Stimulated activated CD4-positive, alpha-beta T cell treated with anti-CD3 and anti-CD28 coated beads, Interleukin-2, amount 100 ng/mL, for 4 hours (primary cell): ENCODE data around the gene LRRC8B.
"Not testable (repeated sequence)": the region's sequence is repeated elsewhere in the genome, so short reads cannot be mapped to it uniquely, and the experiment has no call there.

Experiments
- DNase-seq: peaks from one replicate; pipeline ENCODE4 v3.0.0-alpha.2; 2020; ENCODE audit warnings: low read depth

The LRRC8B gene

GRCh38 chr1:89584781-89585180 lies 60.2 kb downstream of the LRRC8B start:
- no peak for DNase-seq

- DNase-seq, result no peak
Measured at GRCh38 chr1:89587729-89588161, 63.1 kb downstream of the LRRC8B start.

- DNase-seq, result no peak
Measured at GRCh38 chr1:89588480-89588879, 63.9 kb downstream of the LRRC8B start.

DNA sequence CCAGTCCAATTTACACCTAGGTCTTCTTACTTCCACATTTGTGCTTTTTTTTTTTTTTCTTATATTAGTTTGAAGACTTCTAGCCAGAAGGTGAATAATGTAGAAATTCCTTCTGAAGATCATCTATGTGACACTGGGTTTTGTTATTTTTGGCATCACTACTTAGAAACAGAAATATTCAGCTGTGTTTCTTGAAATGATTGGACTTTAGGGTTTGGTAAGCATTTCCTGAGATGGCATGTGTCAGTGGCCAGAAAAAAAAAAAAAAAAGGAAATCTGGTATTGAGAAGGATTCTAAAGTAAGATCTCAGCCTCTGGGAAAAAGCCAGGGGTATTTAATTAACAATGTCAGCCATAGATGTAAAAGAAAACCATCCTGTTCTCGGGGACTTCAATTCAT lies 64.9 kb downstream of the LRRC8B start:
- DNase-seq, result no peak

GRCh38 chr1:89590341-89591080 lies 65.9 kb downstream of the LRRC8B start:
- DNase-seq, result no peak

GRCh38 chr1:89592861-89593302 lies 68.3 kb downstream of the LRRC8B start:
- not testable (repeated sequence) for DNase-seq

DNA sequence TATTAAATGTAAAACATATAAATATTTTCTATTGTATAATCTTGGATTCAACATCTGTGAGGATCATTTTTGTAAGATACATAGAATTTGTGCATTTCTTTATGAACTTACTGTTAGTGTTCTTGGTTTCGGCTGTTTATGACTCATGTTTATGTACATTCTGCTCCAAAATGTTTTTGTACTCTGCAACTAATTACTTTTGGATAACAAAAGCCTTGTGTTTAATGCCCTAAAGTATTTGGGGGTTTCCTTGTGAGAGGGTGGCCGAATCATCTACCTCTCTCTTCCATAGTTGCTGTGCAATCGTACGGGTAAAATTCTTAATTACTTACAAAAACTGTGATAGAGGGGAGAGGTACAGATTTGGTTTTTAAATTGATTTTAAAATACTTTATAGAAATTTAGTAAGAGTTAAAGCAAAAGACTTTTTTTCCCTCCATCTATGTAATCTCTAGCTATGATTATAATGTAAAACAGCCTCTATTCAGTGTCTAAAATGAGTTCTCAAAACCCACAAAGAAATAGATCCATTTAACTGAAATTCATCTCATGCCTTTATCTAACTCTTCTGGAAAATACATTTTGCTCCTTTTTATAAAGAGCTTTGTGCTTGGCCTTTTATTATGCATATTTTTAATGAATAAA lies 69.6 kb downstream of the LRRC8B start:
- DNase-seq, result no peak

DNA sequence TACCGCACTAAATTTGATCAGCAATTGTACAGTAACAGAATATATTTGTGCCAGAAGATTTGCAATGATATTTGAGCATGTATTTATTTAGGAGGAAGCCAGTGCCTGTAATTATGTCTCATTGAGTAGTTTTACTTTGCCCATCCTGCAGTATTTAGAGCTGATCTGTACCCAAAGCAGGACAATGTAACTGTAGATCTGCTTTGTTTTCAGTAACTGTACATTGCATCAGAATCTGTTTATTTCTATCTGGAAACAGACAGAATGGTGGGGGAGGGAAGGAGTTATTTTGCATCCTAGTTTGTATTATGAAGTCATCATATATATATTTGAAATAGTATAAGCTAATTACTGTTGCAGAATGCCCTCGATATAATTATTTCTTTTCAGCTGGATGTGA lies 72.1 kb downstream of the LRRC8B start:
- DNase-seq, result no peak

DNA sequence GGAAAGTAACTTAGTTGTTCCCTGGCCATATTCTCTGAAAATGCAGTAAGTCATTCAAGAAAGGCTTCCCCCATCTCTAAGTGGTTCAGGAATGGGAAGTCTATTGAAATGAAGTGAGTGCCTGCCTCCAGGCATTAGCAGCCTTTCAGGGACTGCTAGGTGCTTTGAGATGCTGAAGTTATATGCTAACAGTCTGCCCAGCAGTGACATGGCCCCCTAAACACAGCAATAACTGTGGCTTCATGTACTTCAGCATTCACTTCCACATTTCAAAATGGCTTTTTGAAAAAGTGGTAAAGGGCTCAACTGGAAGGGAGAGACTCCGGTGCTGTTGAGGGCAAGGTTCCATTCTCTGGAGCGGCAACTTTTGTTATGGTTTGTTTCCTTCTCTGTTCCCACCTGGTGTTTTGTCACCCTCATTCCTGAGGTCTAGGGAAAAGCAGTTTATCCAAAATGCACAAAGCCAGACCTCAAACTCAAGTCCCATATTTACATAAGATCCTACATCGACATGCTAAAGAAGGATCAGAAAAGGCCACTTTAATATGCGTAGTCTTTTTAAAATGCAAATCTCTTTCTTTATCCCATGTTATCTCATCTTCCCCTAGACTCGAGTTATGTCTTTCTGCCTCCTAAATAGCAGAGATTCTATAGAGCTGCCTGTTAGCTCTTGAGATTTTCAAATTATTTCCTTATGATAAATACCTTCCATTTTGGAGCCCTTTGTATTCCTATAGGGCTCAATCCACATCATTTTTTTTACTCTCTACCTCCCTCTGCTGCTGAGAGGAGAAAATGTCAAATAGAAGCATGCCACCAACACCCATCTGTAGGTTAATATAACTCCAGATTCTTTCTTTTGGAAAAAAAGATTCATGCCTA lies 74.1 kb downstream of the LRRC8B start:
- no peak for DNase-seq

GRCh38 chr1:89599332-89599630 lies 74.7 kb downstream of the LRRC8B start:
- DNase-seq, result no peak

DNA sequence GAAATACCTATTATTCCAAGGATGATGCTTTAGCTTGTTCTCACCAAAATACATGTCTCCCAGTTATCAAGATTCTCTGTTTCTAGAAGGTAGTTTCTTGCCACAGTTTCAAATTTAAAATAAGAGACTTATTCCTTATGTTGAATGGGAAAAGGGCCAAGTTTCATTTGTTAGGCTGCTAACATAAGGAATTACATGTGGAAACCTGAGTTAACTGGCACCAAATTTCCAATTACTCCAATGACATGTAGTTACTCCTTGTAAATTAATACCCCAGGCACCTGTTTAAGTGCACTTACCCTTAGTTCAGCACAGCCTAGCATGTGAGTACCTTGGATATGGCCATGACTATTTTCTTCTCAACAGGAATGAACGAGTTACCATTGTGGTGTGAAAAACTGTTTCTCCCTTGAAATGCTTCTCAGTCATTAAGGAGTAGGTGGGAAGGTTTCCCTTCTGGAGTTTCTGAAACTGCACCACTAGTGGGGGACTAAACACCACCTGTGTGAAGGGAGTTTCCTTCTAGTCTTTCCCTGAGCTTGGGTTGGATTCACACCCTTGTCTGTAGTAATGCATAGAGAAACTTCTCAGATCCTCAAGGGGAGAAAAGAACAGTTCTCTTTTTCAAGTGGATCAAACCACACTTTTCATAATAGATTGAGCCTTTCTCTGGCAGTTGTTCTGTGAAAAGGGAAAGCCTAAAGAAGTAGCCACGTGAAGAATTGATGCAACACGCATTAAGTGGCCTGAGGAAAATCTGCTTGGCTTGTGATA lies 76.0 kb downstream of the LRRC8B start:
- DNase-seq, result no peak

DNA sequence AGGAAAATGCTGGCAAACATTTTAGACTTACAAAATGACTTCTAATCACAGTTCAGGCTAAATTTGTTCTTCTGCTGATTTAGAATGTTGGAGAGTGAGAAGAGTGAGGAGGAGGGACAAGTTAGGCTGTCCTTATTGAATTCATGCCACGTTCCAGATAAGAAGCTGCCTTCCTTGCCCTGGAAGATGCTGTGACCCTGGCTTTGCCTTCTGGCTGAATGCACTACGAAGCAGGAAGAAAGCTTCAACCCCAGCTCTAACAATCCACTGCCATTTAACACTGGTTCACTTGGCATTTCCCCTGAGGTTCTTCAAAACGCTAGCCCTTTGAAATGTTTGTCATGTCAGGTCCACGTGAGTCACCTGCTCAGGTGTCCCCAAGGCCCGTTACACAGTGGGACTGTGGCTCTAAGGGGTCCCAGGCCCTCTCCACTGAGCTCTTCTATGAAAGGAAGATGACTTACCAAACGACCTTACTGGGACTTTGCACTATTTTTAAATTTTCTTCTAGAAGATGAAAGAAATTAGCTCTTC lies 78.3 kb downstream of the LRRC8B start:
- DNase-seq, result no peak

- peak; percentile 60 for DNase-seq
Measured at GRCh38 chr1:89603651-89604413, 79.2 kb downstream of the LRRC8B start.

DNA sequence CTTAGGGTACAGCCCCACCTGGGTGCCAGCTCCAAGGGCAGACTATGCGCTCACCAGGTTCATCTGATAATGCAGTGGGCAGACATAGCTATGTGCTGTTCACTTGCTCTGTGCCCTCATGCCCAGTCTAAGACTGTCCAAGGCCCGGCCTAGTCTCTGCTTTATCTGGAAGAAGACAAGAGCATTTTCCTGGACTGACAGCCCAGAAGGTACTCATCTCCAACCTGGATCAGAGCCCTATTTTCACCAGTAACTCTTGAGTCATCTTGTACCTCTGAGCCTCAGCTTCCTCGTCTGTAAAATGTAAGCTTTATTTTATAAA lies 79.7 kb downstream of the LRRC8B start:
- no peak for DNase-seq

- no peak for DNase-seq
Measured at GRCh38 chr1:89605692-89606091, 81.1 kb downstream of the LRRC8B start.

DNA sequence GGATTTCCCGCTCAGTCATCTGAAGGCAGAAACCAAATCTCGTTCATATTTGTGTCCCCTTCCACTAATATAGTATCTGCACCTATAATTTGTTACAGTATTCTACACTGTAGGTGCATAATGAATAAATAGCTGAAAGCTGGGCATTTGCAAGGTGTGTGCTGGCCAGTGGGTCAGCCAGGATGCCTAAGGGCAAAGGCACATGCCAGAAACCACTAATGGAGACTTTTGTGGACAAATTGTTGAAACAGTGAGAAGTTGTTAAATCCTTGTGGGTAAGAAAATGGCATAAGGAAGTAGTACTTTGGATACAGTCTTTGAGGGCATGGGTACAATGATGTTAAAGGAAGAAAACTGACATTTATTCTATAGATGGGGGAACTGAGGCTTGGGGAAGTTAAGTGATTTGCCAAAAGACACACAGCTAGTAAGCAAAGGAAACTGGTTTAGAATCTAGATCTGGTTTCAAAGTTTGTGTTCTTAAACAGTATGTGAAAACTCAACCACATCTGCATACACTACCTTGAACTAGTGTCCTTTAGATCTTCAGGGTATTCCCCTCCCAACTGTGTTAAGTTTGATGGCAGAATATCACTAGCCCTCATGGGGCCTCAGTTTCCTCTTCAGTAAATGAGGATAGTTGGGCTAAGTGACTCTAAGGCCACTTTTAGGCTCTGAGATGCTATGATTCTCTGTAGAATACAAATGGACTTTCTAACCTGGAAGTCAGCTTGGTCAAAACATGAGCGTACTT lies 81.8 kb downstream of the LRRC8B start:
- DNase-seq, result no peak

DNA sequence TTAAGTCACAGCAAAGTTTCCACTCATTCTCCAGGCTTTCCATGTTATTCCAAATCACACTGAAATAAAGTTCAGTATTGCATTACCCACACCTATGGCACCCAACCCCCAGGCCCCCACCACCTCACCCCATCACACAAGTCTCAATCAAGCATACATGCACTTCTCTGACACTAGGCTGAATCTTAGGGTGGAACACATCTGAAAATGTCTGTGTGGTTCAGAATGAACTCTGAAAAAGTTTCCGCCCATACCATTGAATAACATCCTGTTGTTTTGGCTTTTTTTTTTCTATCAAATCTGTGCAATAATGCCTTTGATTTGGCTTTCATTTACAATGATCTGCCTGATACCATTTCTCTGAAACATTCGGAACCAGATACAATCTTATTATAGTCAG lies 82.5 kb downstream of the LRRC8B start:
- DNase-seq, result no peak

DNA sequence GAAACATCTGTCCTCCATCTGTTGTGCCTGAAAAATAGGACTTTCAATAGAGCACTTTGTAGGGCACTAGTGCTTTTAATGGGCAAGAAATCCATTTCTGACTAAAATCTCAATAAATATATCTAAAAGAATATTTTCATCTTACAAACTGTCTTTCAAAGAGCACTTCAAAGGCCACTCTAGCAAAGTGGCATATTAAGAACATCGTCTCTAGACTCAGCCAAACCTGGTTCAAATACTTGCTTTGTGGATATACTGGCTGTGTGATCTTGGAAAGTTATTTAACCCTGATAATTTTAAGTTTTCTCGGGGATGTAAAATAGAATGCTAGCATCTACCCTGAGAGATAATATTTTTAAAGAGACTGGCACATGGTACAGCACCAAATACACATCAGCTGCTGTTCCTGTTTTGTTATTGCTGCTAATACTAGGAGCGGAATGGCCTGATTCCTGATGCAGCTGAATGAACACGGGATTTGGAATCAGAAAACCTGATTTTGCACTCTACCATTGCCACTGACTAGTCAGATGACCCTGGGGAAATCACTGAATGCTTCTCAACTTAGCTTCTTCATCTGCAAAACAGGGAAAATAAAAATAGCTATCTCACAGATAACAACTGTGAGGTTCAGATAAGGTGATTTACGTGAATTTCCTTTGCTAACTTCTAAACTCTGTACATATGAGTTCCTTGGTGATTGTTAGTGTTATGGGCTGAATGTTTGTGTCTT lies 83.1 kb downstream of the LRRC8B start:
- DNase-seq, result no peak

GRCh38 chr1:89608319-89608983 lies 83.8 kb downstream of the LRRC8B start:
- DNase-seq, result peak; percentile 75
